HL-60 (cell line): ENCODE data around the gene OR5J2.

Experiments used
- CTCF ChIP-seq: IDR thresholded peaks from one replicate; pipeline ENCODE4 v1.5.1; 2011; ENCODE audit warnings: low read length, control low read depth, inconsistent platforms; ENCODE audit not compliant: insufficient read depth
- GABPA ChIP-seq: IDR thresholded peaks from 2 replicates; pipeline ENCODE4 v1.6.1; 2012; ENCODE audit warnings: low read depth
- POLR2AphosphoS5 ChIP-seq: IDR thresholded peaks from 2 replicates; pipeline ENCODE4 v1.6.1; 2012; ENCODE audit warnings: low read depth
- REST ChIP-seq: IDR thresholded peaks from 2 replicates; pipeline ENCODE4 v1.6.1; 2012; ENCODE audit warnings: low read depth; ENCODE audit not compliant: insufficient replicate concordance

GRCh38 chr11:56197367-56197766, 20.9 kb downstream of the OR5J2 start:
- TF ChIP-seq CTCF (no peak), POLR2AphosphoS5 (no peak), REST (no peak), GABPA (no peak)
